Measurements from ENCODE around the gene WHAMM. TPM values are rescaled to one million over a fixed set of nuclear protein-coding genes. Genes with fewer than 3 reads are reported as not detected.
A peak's percentile ranks its signal among the peaks of the same experiment; 100 is the strongest.

WHAMM gene
- total RNA-seq, 1 donor from 2014 or later = 6.3 TPM

DNA sequence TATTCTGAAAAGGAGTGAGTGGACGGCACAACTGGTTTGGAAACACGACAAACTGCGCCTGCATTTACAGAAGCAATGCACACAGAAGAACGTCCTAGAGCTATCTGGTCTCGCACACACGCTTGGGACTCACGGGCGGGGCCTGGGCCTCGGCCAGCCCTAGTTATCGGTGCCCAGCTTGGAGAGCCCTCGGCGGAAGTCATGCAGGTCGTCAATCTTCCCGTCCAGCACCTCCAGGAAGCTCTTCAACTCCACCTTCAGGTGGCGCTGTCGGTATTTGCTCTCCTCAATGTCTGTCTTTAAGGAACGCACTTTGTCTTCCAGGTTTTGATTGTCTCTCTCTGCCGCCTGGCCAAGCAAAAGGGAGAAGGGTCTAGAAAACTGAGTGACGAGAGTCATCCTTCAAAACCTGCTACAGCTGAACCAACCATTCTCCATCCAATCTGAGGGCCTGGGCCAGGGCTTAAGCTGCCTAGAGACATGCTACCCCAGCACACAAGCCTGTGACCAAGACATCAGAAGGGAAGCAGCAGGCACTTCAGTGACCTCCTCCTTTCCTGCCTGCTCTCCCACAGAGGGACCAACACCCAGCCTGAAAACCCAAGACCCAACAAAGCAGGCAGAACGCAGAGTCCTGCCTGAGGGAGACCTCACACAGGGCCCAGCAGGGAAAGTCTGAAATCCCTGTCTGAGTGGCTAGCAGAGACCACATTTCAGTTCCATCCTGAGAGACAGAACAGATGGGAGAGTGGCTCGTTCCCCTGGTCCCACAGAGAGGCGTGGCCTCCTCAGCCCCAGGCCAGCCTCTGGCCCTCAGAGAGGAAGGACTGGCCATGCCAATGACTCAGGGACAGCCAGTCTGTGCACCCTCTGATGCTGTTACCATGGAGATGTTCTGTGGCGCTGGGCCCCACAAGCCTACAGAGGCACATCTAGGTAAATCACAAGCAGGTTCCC, 40.4 kb downstream of the WHAMM start:
- H3K36me3 Mint-ChIP-seq (ENCODE audit: low read depth) = no peaks in the 10 kb centered on the region
- no peaks in the 10 kb centered on the region for H3K9me3 Mint-ChIP-seq
- TF ChIP-seq CTCF (conservative IDR thresholded peaks at IDR 0.05) = peak; percentile 85
- no peaks in the 10 kb centered on the region for H3K27me3 Mint-ChIP-seq (ENCODE audit: low read depth)
- no peak overlapping the region for H3K4me3 Mint-ChIP-seq
- peak; percentile 69 for DNase-seq (ENCODE audit: low read depth, low spot score)
- H3K27ac Mint-ChIP-seq (ENCODE audit: unreplicated experiment) = peak overlapping the region; percentile 73
- peaks cover 31% of the 10 kb centered on the region for H3K4me1 Mint-ChIP-seq

GRCh38 chr15:82850731-82851130, 41.3 kb downstream of the WHAMM start:
- no peaks in the 10 kb centered on the region for H3K36me3 Mint-ChIP-seq (ENCODE audit: low read depth)
- H3K4me1 Mint-ChIP-seq = peaks cover 34% of the 10 kb centered on the region
- no peak for TF ChIP-seq CTCF (conservative IDR thresholded peaks at IDR 0.05)
- no peaks in the 10 kb centered on the region for H3K27me3 Mint-ChIP-seq (ENCODE audit: low read depth)
- peak overlapping the region; percentile 24 for H3K27ac Mint-ChIP-seq (ENCODE audit: unreplicated experiment)
- no peak overlapping the region for H3K4me3 Mint-ChIP-seq
- no peaks in the 10 kb centered on the region for H3K9me3 Mint-ChIP-seq
- DNase-seq (ENCODE audit: low read depth, low spot score) = no peak

GRCh38 chr15:82851306-82851850, 42.0 kb downstream of the WHAMM start:
- Mint-ChIP-seq H3K36me3 (ENCODE audit: low read depth) (no peaks in the 10 kb centered on the region), H3K4me1 (peaks cover 40% of the 10 kb centered on the region), H3K27me3 (ENCODE audit: low read depth) (no peaks in the 10 kb centered on the region), H3K9me3 (no peaks in the 10 kb centered on the region), H3K27ac (ENCODE audit: unreplicated experiment) (no peak overlapping the region), H3K4me3 (no peak overlapping the region)
- DNase-seq (ENCODE audit: low read depth, low spot score) = no peak
- TF ChIP-seq CTCF (conservative IDR thresholded peaks at IDR 0.05) = no peak

- H3K4me3 Mint-ChIP-seq = no peak overlapping the region
- no peaks in the 10 kb centered on the region for H3K27me3 Mint-ChIP-seq (ENCODE audit: low read depth)
- H3K27ac Mint-ChIP-seq (ENCODE audit: unreplicated experiment) = no peak overlapping the region
- no peak for DNase-seq (ENCODE audit: low read depth, low spot score)
- no peaks in the 10 kb centered on the region for H3K9me3 Mint-ChIP-seq
- H3K36me3 Mint-ChIP-seq (ENCODE audit: low read depth) = no peaks in the 10 kb centered on the region
- H3K4me1 Mint-ChIP-seq = peaks cover 44% of the 10 kb centered on the region
- no peak for TF ChIP-seq CTCF (conservative IDR thresholded peaks at IDR 0.05)
These were observed 42.6 kb downstream of the WHAMM start for GRCh38 chr15:82851981-82852511.

DNA sequence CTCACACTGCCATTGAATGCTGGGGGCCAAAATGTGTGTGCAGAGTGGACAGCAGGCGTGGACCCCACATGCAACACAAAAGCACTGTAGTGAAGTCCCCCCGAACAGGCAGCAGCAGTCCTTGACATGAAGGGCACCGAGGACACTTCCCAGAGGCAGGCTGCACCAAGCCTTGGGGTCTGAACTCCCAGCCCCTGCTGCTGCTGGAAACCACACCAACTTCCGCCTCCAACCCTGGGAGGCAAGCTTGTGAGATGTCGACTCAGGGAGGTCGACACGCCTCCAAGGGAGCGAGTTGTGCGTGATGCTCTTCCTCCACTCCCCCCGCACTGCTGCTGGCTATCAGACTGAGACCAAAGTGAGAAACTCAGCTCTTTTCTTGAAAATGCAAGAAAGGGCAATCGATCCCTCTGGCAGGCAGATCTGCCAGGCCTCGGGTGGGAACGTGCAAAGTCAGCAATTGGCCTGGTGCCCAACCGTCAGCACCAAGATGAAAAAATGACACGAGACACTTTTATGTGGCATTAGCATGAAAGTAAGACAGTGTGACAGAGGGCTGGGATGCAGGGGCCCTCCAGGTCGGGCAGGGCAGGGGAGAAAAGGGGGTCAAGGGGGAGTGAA, 43.6 kb downstream of the WHAMM start:
- Mint-ChIP-seq H3K27me3 (ENCODE audit: low read depth) (no peaks in the 10 kb centered on the region), H3K9me3 (no peaks in the 10 kb centered on the region), H3K27ac (ENCODE audit: unreplicated experiment) (no peak overlapping the region), H3K36me3 (ENCODE audit: low read depth) (no peaks in the 10 kb centered on the region), H3K4me3 (no peak overlapping the region), H3K4me1 (peaks cover 44% of the 10 kb centered on the region)
- no peak for TF ChIP-seq CTCF (conservative IDR thresholded peaks at IDR 0.05)
- no peak for DNase-seq (ENCODE audit: low read depth, low spot score)
